IMR-90 (cell line): ENCODE results near the gene CTNNA2.

Source experiments
- BHLHE40 ChIP-seq: fragments of 150-350 bp; IDR thresholded peaks from 2 replicates; pipeline ENCODE4 v1.6.1; 2016; ENCODE audit warnings: mild to moderate bottlenecking, low read depth, low read length
- CEBPB ChIP-seq: IDR thresholded peaks from 2 replicates; pipeline ENCODE4 v1.6.1; 2012; ENCODE audit warnings: low read depth, low read length, improper control_type of control experiment
- CHD1 ChIP-seq: IDR thresholded peaks from 2 replicates; pipeline ENCODE4 v1.6.1; 2012; ENCODE audit warnings: low read depth, low read length, improper control_type of control experiment
- FOS ChIP-seq: fragments of 150-350 bp; IDR thresholded peaks from 2 replicates; pipeline ENCODE4 v1.6.1; 2016; ENCODE audit warnings: low read depth, low read length
- MAFK ChIP-seq: IDR thresholded peaks from 2 replicates; pipeline ENCODE4 v1.6.1; 2012; ENCODE audit warnings: low read depth, low read length, improper control_type of control experiment
- MAZ ChIP-seq: IDR thresholded peaks from 2 replicates; pipeline ENCODE4 v1.6.1; 2012; ENCODE audit warnings: low read depth, mild to moderate bottlenecking, low read length, improper control_type of control experiment, moderate library complexity, borderline replicate concordance
- NFE2L2 ChIP-seq: fragments of 150-350 bp; IDR thresholded peaks from 2 replicates; pipeline ENCODE4 v1.6.1; 2016; ENCODE audit warnings: low read depth, mild to moderate bottlenecking, low read length
- POLR2A ChIP-seq: IDR thresholded peaks from 2 replicates; pipeline ENCODE4 v1.6.1; 2012; ENCODE audit warnings: mild to moderate bottlenecking, low read depth, low read length
- RAD21 ChIP-seq: IDR thresholded peaks from 2 replicates; pipeline ENCODE4 v1.6.1; 2012; ENCODE audit warnings: low read length, improper control_type of control experiment
- RCOR1 ChIP-seq: IDR thresholded peaks from 2 replicates; pipeline ENCODE4 v1.6.1; 2012; ENCODE audit warnings: mild to moderate bottlenecking, low read length, improper control_type of control experiment; ENCODE audit not compliant: insufficient replicate concordance
- RFX5 ChIP-seq: IDR thresholded peaks from 2 replicates; pipeline ENCODE4 v1.8.0; 2012; ENCODE audit warnings: low read depth, mild to moderate bottlenecking, low read length, moderate library complexity
- SMC3 ChIP-seq: fragments of 150-350 bp; IDR thresholded peaks from 2 replicates; pipeline ENCODE4 v1.6.1; 2016; ENCODE audit warnings: low read depth, mild to moderate bottlenecking, antibody characterized with exemption, low read length, moderate library complexity
- TF ChIP-seq, protein P1 (sequence below): conservative IDR thresholded peaks from 2 replicates; pipeline ENCODE4 v1.5.1; 2012; ENCODE audit warnings: mild to moderate bottlenecking, low read depth, low read length, improper control_type of control experiment
- TF ChIP-seq, protein P2 (sequence below): fragments of 150-350 bp; IDR thresholded peaks from 2 replicates; pipeline ENCODE4 v1.6.1; 2016; ENCODE audit warnings: low read depth, mild to moderate bottlenecking, low read length, moderate library complexity, borderline replicate concordance

DNA sequence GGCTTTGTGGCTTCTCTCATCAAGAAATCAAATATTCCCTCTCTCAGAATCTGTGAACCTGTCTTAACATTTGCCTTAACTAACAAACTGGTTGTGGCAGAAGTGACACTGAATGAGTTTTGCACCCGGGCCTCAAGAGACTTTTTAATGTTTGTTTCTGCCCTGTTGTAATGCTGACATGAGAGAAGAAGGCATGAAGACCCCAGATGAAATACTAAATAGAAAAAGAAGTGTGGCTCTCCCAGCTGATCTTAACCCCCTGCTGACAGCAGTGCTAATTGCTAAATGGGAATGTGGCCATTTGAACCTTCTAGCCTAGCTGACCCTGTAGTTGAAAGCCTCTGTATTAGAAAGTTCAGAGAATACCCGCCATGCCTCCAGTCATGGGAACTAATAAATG is 261.2 kb downstream of the CTNNA2 start:
- TF ChIP-seq, protein P1, sequence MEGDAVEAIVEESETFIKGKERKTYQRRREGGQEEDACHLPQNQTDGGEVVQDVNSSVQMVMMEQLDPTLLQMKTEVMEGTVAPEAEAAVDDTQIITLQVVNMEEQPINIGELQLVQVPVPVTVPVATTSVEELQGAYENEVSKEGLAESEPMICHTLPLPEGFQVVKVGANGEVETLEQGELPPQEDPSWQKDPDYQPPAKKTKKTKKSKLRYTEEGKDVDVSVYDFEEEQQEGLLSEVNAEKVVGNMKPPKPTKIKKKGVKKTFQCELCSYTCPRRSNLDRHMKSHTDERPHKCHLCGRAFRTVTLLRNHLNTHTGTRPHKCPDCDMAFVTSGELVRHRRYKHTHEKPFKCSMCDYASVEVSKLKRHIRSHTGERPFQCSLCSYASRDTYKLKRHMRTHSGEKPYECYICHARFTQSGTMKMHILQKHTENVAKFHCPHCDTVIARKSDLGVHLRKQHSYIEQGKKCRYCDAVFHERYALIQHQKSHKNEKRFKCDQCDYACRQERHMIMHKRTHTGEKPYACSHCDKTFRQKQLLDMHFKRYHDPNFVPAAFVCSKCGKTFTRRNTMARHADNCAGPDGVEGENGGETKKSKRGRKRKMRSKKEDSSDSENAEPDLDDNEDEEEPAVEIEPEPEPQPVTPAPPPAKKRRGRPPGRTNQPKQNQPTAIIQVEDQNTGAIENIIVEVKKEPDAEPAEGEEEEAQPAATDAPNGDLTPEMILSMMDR: no peak
- TF ChIP-seq SMC3 (no peak), NFE2L2 (no peak), RFX5 (no peak), POLR2A (no peak), MAZ (no peak), MAFK (no peak), FOS (no peak), RAD21 (no peak), CHD1 (no peak), CEBPB (no peak), RCOR1 (no peak), BHLHE40 (no peak)
- TF ChIP-seq, protein P2, sequence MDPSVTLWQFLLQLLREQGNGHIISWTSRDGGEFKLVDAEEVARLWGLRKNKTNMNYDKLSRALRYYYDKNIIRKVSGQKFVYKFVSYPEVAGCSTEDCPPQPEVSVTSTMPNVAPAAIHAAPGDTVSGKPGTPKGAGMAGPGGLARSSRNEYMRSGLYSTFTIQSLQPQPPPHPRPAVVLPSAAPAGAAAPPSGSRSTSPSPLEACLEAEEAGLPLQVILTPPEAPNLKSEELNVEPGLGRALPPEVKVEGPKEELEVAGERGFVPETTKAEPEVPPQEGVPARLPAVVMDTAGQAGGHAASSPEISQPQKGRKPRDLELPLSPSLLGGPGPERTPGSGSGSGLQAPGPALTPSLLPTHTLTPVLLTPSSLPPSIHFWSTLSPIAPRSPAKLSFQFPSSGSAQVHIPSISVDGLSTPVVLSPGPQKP: no peak
